Mesothelial cell of epicardium (in vitro differentiated cells): ENCODE results near the gene RFNG. TPM values are rescaled to one million over a fixed set of nuclear protein-coding genes. Genes with fewer than 3 reads are reported as not detected.

Experiments used
- DNase-seq, 2 experiments: peaks; one replicate each; pipeline ENCODE4 v3.0.0; 2021; ENCODE audit warnings: low spot score in 2 of 2; ENCODE audit not compliant: unreplicated experiment in 2 of 2
- H3K27ac Mint-ChIP-seq: 2 replicates; pipeline ENCODE4 v1.8.0; 2021; ENCODE audit warnings: mixed read lengths
- H3K27me3 Mint-ChIP-seq: 2 replicates; pipeline ENCODE4 v1.8.0; 2021; ENCODE audit warnings: low read depth, mixed read lengths
- H3K36me3 Mint-ChIP-seq: 2 replicates; pipeline ENCODE4 v1.8.0; 2021; ENCODE audit warnings: mixed read lengths
- H3K4me1 Mint-ChIP-seq: 2 replicates; pipeline ENCODE4 v1.8.0; 2021; ENCODE audit warnings: mixed read lengths
- H3K4me3 Mint-ChIP-seq: 2 replicates; pipeline ENCODE4 v1.8.0; 2021; ENCODE audit warnings: mild to moderate bottlenecking, moderate library complexity, mixed read lengths
- H3K9me3 Mint-ChIP-seq: 2 replicates; pipeline ENCODE4 v1.8.0; 2021; ENCODE audit warnings: mixed read lengths
- total RNA-seq: library from RNA; stranded (reverse); gene quantifications from 3 replicates; pipeline ENCODE4 v1.2.1, GENCODE V29; 2021
- TF ChIP-seq, protein P1 (sequence below): fragments of 200-600 bp; sonication (generic); IDR thresholded peaks from one replicate; pipeline ENCODE4 v1.5.0; 2021; ENCODE audit warnings: antibody characterized with exemption; ENCODE audit not compliant: unreplicated experiment

The RFNG gene
- total RNA-seq, 1 donor from 2014 or later = 57.3 TPM

- H3K9me3 Mint-ChIP-seq = no peaks in the 10 kb centered on the region
- TF ChIP-seq, protein P1, sequence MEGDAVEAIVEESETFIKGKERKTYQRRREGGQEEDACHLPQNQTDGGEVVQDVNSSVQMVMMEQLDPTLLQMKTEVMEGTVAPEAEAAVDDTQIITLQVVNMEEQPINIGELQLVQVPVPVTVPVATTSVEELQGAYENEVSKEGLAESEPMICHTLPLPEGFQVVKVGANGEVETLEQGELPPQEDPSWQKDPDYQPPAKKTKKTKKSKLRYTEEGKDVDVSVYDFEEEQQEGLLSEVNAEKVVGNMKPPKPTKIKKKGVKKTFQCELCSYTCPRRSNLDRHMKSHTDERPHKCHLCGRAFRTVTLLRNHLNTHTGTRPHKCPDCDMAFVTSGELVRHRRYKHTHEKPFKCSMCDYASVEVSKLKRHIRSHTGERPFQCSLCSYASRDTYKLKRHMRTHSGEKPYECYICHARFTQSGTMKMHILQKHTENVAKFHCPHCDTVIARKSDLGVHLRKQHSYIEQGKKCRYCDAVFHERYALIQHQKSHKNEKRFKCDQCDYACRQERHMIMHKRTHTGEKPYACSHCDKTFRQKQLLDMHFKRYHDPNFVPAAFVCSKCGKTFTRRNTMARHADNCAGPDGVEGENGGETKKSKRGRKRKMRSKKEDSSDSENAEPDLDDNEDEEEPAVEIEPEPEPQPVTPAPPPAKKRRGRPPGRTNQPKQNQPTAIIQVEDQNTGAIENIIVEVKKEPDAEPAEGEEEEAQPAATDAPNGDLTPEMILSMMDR = no peak
- no peak overlapping the region for H3K27ac Mint-ChIP-seq
- no peak for DNase-seq
- no peaks in the 10 kb centered on the region for H3K4me1 Mint-ChIP-seq
- H3K36me3 Mint-ChIP-seq = peaks cover 5% of the 10 kb centered on the region
- H3K4me3 Mint-ChIP-seq = no peak overlapping the region
- no peaks in the 10 kb centered on the region for H3K27me3 Mint-ChIP-seq
Observed at GRCh38 chr17:82086941-82087906, 35.6 kb upstream of the RFNG start.

DNA sequence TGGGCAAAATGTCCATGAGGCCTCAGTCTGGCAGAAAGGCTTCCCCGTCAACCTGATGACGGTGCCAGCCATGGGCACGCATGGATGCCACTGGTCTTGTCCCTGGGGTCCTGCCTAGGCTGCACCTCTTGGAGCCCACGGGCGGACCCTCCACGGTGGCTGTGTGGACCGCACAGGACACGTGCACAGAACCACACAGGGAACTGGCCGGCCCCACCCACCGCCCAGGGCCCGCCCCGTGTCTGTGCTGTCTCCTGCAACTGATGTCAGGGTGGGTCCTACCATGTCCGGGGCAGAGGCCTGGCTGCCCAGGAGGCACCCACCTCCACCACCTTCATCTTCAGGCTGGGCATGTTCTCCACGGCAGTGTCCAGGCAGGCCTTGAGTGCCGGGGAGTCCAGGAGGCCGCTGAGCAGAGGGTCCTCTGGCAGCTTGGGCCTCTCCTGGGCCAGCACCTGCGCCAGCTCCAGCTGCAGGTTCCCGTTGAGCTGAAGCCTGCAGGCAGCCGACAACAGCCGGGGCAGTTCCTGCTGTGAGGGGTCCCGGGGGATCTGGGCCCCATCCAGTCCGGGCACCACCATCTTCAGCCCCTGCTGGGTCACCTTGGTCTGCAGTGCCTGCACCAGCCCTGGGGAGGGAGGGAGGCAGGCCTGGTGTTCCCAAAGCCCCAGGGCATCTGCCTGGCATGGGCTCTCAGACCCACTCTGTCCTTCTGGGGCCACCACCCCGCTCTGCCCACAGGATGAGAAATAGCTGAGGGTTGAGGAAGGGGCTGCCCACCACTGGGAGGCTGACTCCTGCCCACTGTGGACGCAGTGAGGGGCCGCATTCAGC, 34.5 kb upstream of the RFNG start:
- no peak overlapping the region for H3K27ac Mint-ChIP-seq
- H3K27me3 Mint-ChIP-seq = no peaks in the 10 kb centered on the region
- no peak overlapping the region for H3K4me3 Mint-ChIP-seq
- peaks cover 5% of the 10 kb centered on the region for H3K36me3 Mint-ChIP-seq
- H3K4me1 Mint-ChIP-seq = no peaks in the 10 kb centered on the region
- DNase-seq = no peak
- H3K9me3 Mint-ChIP-seq = no peaks in the 10 kb centered on the region
- TF ChIP-seq, protein P1 = no peak

DNA sequence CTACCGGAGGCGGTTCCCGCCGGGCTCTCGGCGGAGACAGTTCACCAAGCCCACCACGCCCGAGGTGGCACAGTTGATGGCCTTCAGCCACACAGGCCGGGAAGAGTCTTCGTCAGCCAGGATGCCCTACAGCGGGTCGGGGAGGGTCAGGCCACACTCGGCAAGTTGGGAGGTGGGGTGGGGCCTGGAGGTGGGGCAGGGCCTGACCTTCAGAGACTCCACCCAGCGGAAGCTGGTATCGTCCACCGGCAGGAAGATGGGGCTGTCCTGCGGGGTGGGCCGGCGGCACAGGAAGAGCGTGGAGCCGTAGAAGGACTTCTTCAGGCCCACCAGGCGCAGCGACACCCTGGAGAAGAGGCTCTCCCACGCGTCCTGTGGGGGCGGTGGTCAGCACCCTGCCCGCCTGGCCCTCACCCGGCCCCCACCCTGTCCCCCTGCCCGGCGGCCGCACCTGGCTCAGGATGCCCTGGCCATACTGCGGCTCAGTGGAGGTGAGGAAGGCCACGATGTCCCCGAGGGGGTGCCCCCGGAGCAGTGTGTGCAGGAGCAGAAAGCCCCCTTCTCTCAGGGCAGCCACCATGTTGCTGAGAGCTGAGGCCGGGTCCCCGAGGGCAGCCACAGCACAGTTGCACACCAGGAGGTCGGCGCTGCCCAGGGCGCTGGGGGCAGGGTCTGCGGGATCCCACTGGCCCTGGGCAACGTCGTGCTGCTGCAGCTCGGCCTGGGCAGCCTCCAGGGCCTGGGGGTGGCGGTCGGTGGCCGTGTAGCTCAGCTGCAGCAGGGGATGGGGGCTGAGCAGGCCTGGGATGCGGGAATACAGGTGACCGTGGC, 33.6 kb upstream of the RFNG start:
- DNase-seq = no peak
- no peaks in the 10 kb centered on the region for H3K4me1 Mint-ChIP-seq
- H3K27ac Mint-ChIP-seq = no peak overlapping the region
- TF ChIP-seq, protein P1 = no peak
- no peaks in the 10 kb centered on the region for H3K9me3 Mint-ChIP-seq
- H3K27me3 Mint-ChIP-seq = no peaks in the 10 kb centered on the region
- no peak overlapping the region for H3K4me3 Mint-ChIP-seq
- peaks cover 5% of the 10 kb centered on the region for H3K36me3 Mint-ChIP-seq

- H3K4me1 Mint-ChIP-seq = no peaks in the 10 kb centered on the region
- peaks cover 5% of the 10 kb centered on the region for H3K36me3 Mint-ChIP-seq
- H3K27me3 Mint-ChIP-seq = no peaks in the 10 kb centered on the region
- DNase-seq = no peak
- H3K4me3 Mint-ChIP-seq = no peak overlapping the region
- TF ChIP-seq, protein P1 = no peak
- H3K9me3 Mint-ChIP-seq = no peaks in the 10 kb centered on the region
- H3K27ac Mint-ChIP-seq = no peak overlapping the region
Observed at GRCh38 chr17:82084373-82085030, 32.9 kb upstream of the RFNG start.
